ENCODE data around the gene MDM2. TPM values are rescaled to one million over a fixed set of nuclear protein-coding genes. Genes with fewer than 3 reads are reported as not detected.

The MDM2 gene
- total and polyA plus RNA-seq, 2 of the 13 experiments (the other 11 are each of a cell fraction or from before 2014, with no cell fraction given) = 29.3 to 314 TPM

GRCh38 chr12:68807576-68808387, at the start of gene MDM2 (continued):
- TF ChIP-seq FOXP1 (IDR thresholded peaks at IDR 0.05) = no peak
- peak; percentile 72; the same call in 1 of the 2 replicates for TF ChIP-seq FOXP1 (CRISPR knock-in tag; IDR thresholded peaks at IDR 0.05)
- peak; percentile 85 for TF ChIP-seq ZHX1 (CRISPR knock-in tag; IDR thresholded peaks at IDR 0.05; ENCODE audit: low read depth)
- peak; percentile 63 for TF ChIP-seq SALL2 (CRISPR knock-in tag; IDR thresholded peaks at IDR 0.05)
- 0 out of 2 replicates have a peak, but pooled peaks have one; percentile 21 for TF ChIP-seq GATAD2A (CRISPR knock-in tag; IDR thresholded peaks at IDR 0.05)
- 0 out of 2 replicates have a peak, but pooled peaks have one; percentile 38 for TF ChIP-seq ZNF850 (CRISPR knock-in tag; conservative IDR thresholded peaks at IDR 0.05)
- TF ChIP-seq SAP130 (CRISPR knock-in tag; IDR thresholded peaks at IDR 0.05; ENCODE audit: low read depth) = peak; percentile 88
- no peak for TF ChIP-seq ZBTB21 (CRISPR knock-in tag; IDR thresholded peaks at IDR 0.05)
- no peak for TF ChIP-seq TRAFD1 (CRISPR knock-in tag; IDR thresholded peaks at IDR 0.05; ENCODE audit: borderline replicate concordance)
- TF ChIP-seq KLF6 (CRISPR knock-in tag; IDR thresholded peaks at IDR 0.05) = peak; percentile 74; the same call in 1 of the 2 replicates
- TF ChIP-seq CREB1 (IDR thresholded peaks at IDR 0.05) = peak; percentile 40; the same call in 1 of the 2 replicates
- TF ChIP-seq CREB1 (CRISPR knock-in tag; IDR thresholded peaks at IDR 0.05) = no peak
- peak; percentile 89 for TF ChIP-seq ZFP91 (CRISPR knock-in tag; IDR thresholded peaks at IDR 0.05; ENCODE audit: borderline replicate concordance)
- TF ChIP-seq ZNF33A (CRISPR knock-in tag; IDR thresholded peaks at IDR 0.05; ENCODE audit: borderline replicate concordance) = 0 out of 2 replicates have a peak, but pooled peaks have one; percentile 36
- TF ChIP-seq ZNF652 (CRISPR knock-in tag; IDR thresholded peaks at IDR 0.05; ENCODE audit: borderline replicate concordance, low read depth) = peak; percentile 15; the same call in 1 of the 2 replicates
- no peak for TF ChIP-seq ZNF432 (CRISPR knock-in tag; IDR thresholded peaks at IDR 0.05; ENCODE audit: borderline replicate concordance)
- TF ChIP-seq MAFF (IDR thresholded peaks at IDR 0.05; ENCODE audit: low read depth, low read length) = no peak
- TF ChIP-seq AGO1 (IDR thresholded peaks at IDR 0.05; ENCODE audit: low read depth, low read length, poor library complexity, severe bottlenecking) = peak; percentile 92
- TF ChIP-seq ZNF503 (CRISPR knock-in tag; IDR thresholded peaks at IDR 0.05) = peak; percentile 59; the same call in 1 of the 2 replicates
- TF ChIP-seq CC2D1A (CRISPR knock-in tag; IDR thresholded peaks at IDR 0.05) = no peak
- TF ChIP-seq HNF4G (IDR thresholded peaks at IDR 0.05; ENCODE audit: borderline replicate concordance, low read depth, low read length) = peak; percentile 17; the same call in 1 of the 2 replicates
- TF ChIP-seq HNF4G (CRISPR knock-in tag; IDR thresholded peaks at IDR 0.05; ENCODE audit: borderline replicate concordance, low read depth) = no peak

Measured in HepG2 (cell line).